Epidermal melanocyte (primary cell): Measurements from ENCODE around the gene OR2L8.
"Not testable (repeated sequence)": the region's sequence is repeated elsewhere in the genome, so short reads cannot be mapped to it uniquely, and the experiment has no call there.

Experiments used
- DNase-seq: peaks from one replicate; pipeline ENCODE4 v3.0.0; 2011; ENCODE audit warnings: low spot score; ENCODE audit not compliant: insufficient read length

OR2L8 gene

GRCh38 chr1:247948558-247948957 lies at the start of gene OR2L8:
Gene OR2L8, plus strand, starts transcription at chr1:247948858. Its CDS starts 0 bp downstream, at chr1:247948858.
- DNase-seq, result no peak

- no peak for DNase-seq
Observed at GRCh38 chr1:247904122-247904521, 44.5 kb upstream of the OR2L8 start.

- DNase-seq, result no peak
Observed at GRCh38 chr1:247905181-247905580, 43.5 kb upstream of the OR2L8 start.

- no peak for DNase-seq
Observed at GRCh38 chr1:247905910-247906503, 42.7 kb upstream of the OR2L8 start.

- DNase-seq, result peak; percentile 20
Observed at GRCh38 chr1:247906504-247907047, 42.1 kb upstream of the OR2L8 start.

GRCh38 chr1:247908766-247909165 lies 39.9 kb upstream of the OR2L8 start:
- no peak for DNase-seq

- no peak for DNase-seq
Observed at GRCh38 chr1:247913786-247914185, 34.9 kb upstream of the OR2L8 start.

GRCh38 chr1:247914941-247915662 lies 33.6 kb upstream of the OR2L8 start:
- DNase-seq, result no peak

- DNase-seq, result no peak
Observed at GRCh38 chr1:247919952-247920351, 28.7 kb upstream of the OR2L8 start, which contains the start of gene OR2T8. Gene OR2T8, plus strand, starts transcription at chr1:247920252. Its CDS starts 766 bp downstream, at chr1:247921018.

GRCh38 chr1:247923941-247924340 lies 24.7 kb upstream of the OR2L8 start:
- no peak for DNase-seq

GRCh38 chr1:247924868-247925267 lies 23.8 kb upstream of the OR2L8 start, which contains the start of gene OR2AJ1:
Gene OR2AJ1, plus strand, starts transcription at chr1:247924889. Its CDS starts 8,880 bp downstream, at chr1:247933769.
- DNase-seq, result no peak

GRCh38 chr1:247933989-247934388 lies 14.7 kb upstream of the OR2L8 start:
- DNase-seq, result no peak

GRCh38 chr1:247935781-247936180 lies 12.9 kb upstream of the OR2L8 start:
- DNase-seq, result no peak

- no peak for DNase-seq
Observed at GRCh38 chr1:247936415-247936814, 12.2 kb upstream of the OR2L8 start.

- DNase-seq, result not testable (repeated sequence)
Observed at GRCh38 chr1:247936965-247937734, 11.5 kb upstream of the OR2L8 start.

- DNase-seq, result no peak
Observed at GRCh38 chr1:247942624-247943023, 6.0 kb upstream of the OR2L8 start.

- no peak for DNase-seq
Observed at GRCh38 chr1:247953408-247953807, 4.8 kb downstream of the OR2L8 start.

- DNase-seq, result no peak
Observed at GRCh38 chr1:247961791-247962190, 13.1 kb downstream of the OR2L8 start.

GRCh38 chr1:247962911-247963588 lies 14.4 kb downstream of the OR2L8 start:
- DNase-seq, result no peak

- DNase-seq, result no peak
Observed at GRCh38 chr1:247964933-247965332, 16.3 kb downstream of the OR2L8 start, which contains the start of gene OR2AK2. Gene OR2AK2, plus strand, starts transcription at chr1:247965233. Its CDS starts 144 bp downstream, at chr1:247965377.
